GM10248 (cell line): ENCODE measurements around the gene VWA3A.
A peak's percentile ranks its signal among the peaks of the same experiment; 100 is the strongest.

ENCODE experiments used
- CTCF ChIA-PET: fragments of 300-600 bp; sonication (Branson Sonifier 250); formaldehyde crosslinking; extraction: SDS; loops from one replicate; lab custom pipeline; 2021; ENCODE audit warnings: antibody characterized with exemption; lab: Yijun Ruan, JAX
- POLR2A ChIA-PET: fragments of 350-650 bp; sonication (Branson Sonifier 250); formaldehyde crosslinking; extraction: SDS; loops from one replicate; lab custom pipeline; 2020; ENCODE audit warnings: antibody characterized with exemption; lab: Yijun Ruan, JAX
- DNase-seq: peaks from one replicate; pipeline ENCODE4 v3.0.0; 2012; ENCODE audit errors: extremely low spot score
- CTCF ChIP-seq: IDR thresholded peaks from 2 replicates; pipeline ENCODE4 v1.5.1; 2012; ENCODE audit warnings: mild to moderate bottlenecking, low read depth; ENCODE audit errors: extremely low read depth, missing control alignments, control extremely low read depth

Gene VWA3A

GRCh38 chr16:22184615-22184968, 92.3 kb downstream of the VWA3A start:
- ChIA-PET POLR2A (no interaction called here), CTCF (interaction anchor here (0.9 to 1.6 kb wide), 4 partner anchors 10 to 185 kb away, joined by 3 to 4 read pairs (median 4); no protein-coding TSS in a partner anchor)
- TF ChIP-seq CTCF = no peak
- DNase-seq = no peak

- ChIA-PET CTCF (interaction anchor here (1.0 to 4.9 kb wide), 5 partner anchors 20 to 188 kb away, joined by 3 to 40 read pairs (median 5); partner anchors contain the start of genes EEF2K and PDZD9), POLR2A (no interaction called here)
- no peak for DNase-seq
- TF ChIP-seq CTCF = peak; percentile 32
These were observed 94.2 kb downstream of the VWA3A start for GRCh38 chr16:22186517-22186916.

GRCh38 chr16:22188267-22188594, 95.9 kb downstream of the VWA3A start:
- DNase-seq = no peak
- CTCF ChIA-PET = interaction anchor here (0.6 to 4.9 kb wide), 51 partner anchors 8 to 605 kb away, joined by 3 to 40 read pairs (median 5); partner anchors contain the start of genes EEF2K, MOSMO, PDZD9 and UQCRC2
- TF ChIP-seq CTCF = no peak
- POLR2A ChIA-PET = no interaction called here

- POLR2A ChIA-PET = interaction anchor here (0.9 kb wide), 1 partner anchor 236 kb away, joined by 3 read pairs; the partner anchor contains the start of gene UQCRC2
- peak; percentile 60 for DNase-seq
These were observed 96.5 kb downstream of the VWA3A start for GRCh38 chr16:22188595-22189442.

GRCh38 chr16:22189473-22190080, 97.2 kb downstream of the VWA3A start:
- POLR2A ChIA-PET = interaction anchor here (0.9 kb wide), 1 partner anchor 236 kb away, joined by 3 read pairs; the partner anchor contains the start of gene UQCRC2
- no peak for DNase-seq
- TF ChIP-seq CTCF = no peak
- CTCF ChIA-PET = interaction anchor here (0.8 to 4.9 kb wide), 26 partner anchors 9 to 247 kb away, joined by 3 to 40 read pairs (median 7); partner anchors contain the start of genes EEF2K, MOSMO and PDZD9

More at GRCh38 chr16:22188595-22189442, 96.5 kb downstream of the VWA3A start:
- TF ChIP-seq CTCF = peak; percentile 81
- CTCF ChIA-PET = interaction anchor here (0.6 to 4.9 kb wide), 56 partner anchors 8 to 606 kb away, joined by 3 to 40 read pairs (median 4); partner anchors contain the start of genes EEF2K, MOSMO, PDZD9 and UQCRC2
